Endometrial microvascular endothelial cells (primary cell): Measurements from ENCODE around the gene EVA1A. TPM values are rescaled to one million over a fixed set of nuclear protein-coding genes. Genes with fewer than 3 reads are reported as not detected.

Source experiments
- in situ Hi-C: cut with HindIII; loops from 2 replicates; pipeline ENCODE4 v1.10.0; 2017; ENCODE audit warnings: low sequenced_read_pairs, low pct_unique_long_range_greater_than_20kb; ENCODE audit errors: inconsistent ontology term
- total RNA-seq: library from RNA; depleted of rRNA; stranded (reverse); fragments of >200 nt; gene quantifications from one replicate; pipeline ENCODE4 v1.2.3, GENCODE V29; 2015; ENCODE audit errors: inconsistent ontology term

Gene EVA1A
- total RNA-seq, 1 donor from 2014 or later: 29.9 TPM

GRCh38 chr2:75565472-75566462 lies 5.0 kb upstream of the EVA1A start:
- in situ Hi-C loops: no loop called here

GRCh38 chr2:75564713-75565359 lies 4.1 kb upstream of the EVA1A start:
- in situ Hi-C loops: no loop called here

- in situ Hi-C loops: no loop called here
These were observed 3.4 kb upstream of the EVA1A start for GRCh38 chr2:75564026-75564688.

- in situ Hi-C loops: no loop called here
These were observed 2.9 kb upstream of the EVA1A start for GRCh38 chr2:75563591-75563990.

GRCh38 chr2:75562513-75562864 lies 1.8 kb upstream of the EVA1A start:
- in situ Hi-C loops: no loop called here

- in situ Hi-C loops: no loop called here
These were observed 1.1 kb upstream of the EVA1A start for GRCh38 chr2:75561566-75562512.

- in situ Hi-C loops: no loop called here
These were observed 544 bp downstream of the EVA1A start for GRCh38 chr2:75560022-75560767.

- in situ Hi-C loops: no loop called here
These were observed 1.1 kb downstream of the EVA1A start for GRCh38 chr2:75559680-75560021.

GRCh38 chr2:75558786-75559679 lies 1.7 kb downstream of the EVA1A start:
- in situ Hi-C loops: no loop called here

- in situ Hi-C loops: no loop called here
These were observed 2.6 kb downstream of the EVA1A start for GRCh38 chr2:75558136-75558535.

- in situ Hi-C loops: no loop called here
These were observed 3.1 kb downstream of the EVA1A start for GRCh38 chr2:75557474-75558133.

GRCh38 chr2:75556679-75557366 lies 3.9 kb downstream of the EVA1A start:
- in situ Hi-C loops: no loop called here

GRCh38 chr2:75555701-75556100 lies 5.0 kb downstream of the EVA1A start:
- in situ Hi-C loops: no loop called here

- in situ Hi-C loops: no loop called here
These were observed 6.7 kb downstream of the EVA1A start for GRCh38 chr2:75553935-75554531.

GRCh38 chr2:75552222-75552621 lies 8.5 kb downstream of the EVA1A start:
- in situ Hi-C loops: no loop called here

GRCh38 chr2:75551434-75551833 lies 9.3 kb downstream of the EVA1A start:
- in situ Hi-C loops: no loop called here
